ENCODE results near the gene TRPV3. TPM values are rescaled to one million over a fixed set of nuclear protein-coding genes. Genes with fewer than 3 reads are reported as not detected.

TRPV3 gene
- polyA plus RNA-seq, 1 donor (not counting 4 experiments of a cell fraction or from before 2014, with no cell fraction given), result 9.4 TPM

- Histone ChIP-seq H2AFZ (ENCODE audit: control insufficient read depth, low read length) (no peak overlapping the region), H3K27ac (ENCODE audit: control insufficient read depth, insufficient read depth, low read length) (no peak overlapping the region), H3K4me2 (ENCODE audit: control insufficient read depth, extremely low read depth, insufficient read depth, low read depth, low read length) (no peak overlapping the region), H3K79me2 (ENCODE audit: control insufficient read depth, insufficient read depth, low read length) (peaks cover 12% of the 10 kb centered on the region), H4K20me1 (ENCODE audit: control insufficient read depth, extremely low read depth, insufficient read depth, low read length) (no peaks in the 10 kb centered on the region), H3K9me3 (ENCODE audit: control insufficient read depth, low read depth, low read length) (no peaks in the 10 kb centered on the region), H3K4me3 (ENCODE audit: control insufficient read depth in 2 of 3, extremely low read depth in 1 of 3, insufficient read depth in 2 of 3, low read depth in 1 of 3, low read length in 3 of 3) (no peak overlapping the region), H3K27me3 (ENCODE audit: control insufficient read depth, extremely low read depth, insufficient read depth, low read length) (no peaks in the 10 kb centered on the region), H3K9me1 (ENCODE audit: control insufficient read depth, extremely low read depth, insufficient read depth, low read length) (no peaks in the 10 kb centered on the region), H3K4me1 (ENCODE audit: control insufficient read depth, extremely low read depth, insufficient read depth, low read length) (peaks cover 30% of the 10 kb centered on the region), H3K9ac (ENCODE audit: control insufficient read depth, extremely low read depth, insufficient read depth, low read length) (no peak overlapping the region), H3K36me3 (ENCODE audit: control insufficient read depth in 2 of 2, extremely low read depth in 1 of 2, insufficient read depth in 2 of 2, low read length in 2 of 2) (peaks cover 12 to 19% of the 10 kb centered on the region in 2 experiments)
- FAIRE-seq (no peak), DNase-seq (ENCODE audit: low read depth, low spot score) (no peak)
- TF ChIP-seq CTCF (optimal IDR thresholded peaks at IDR 0.05 in 1 of 3, IDR thresholded peaks at IDR 0.05 in 1 of 3, conservative IDR thresholded peaks at IDR 0.05 in 1 of 3; ENCODE audit: extremely low read depth in 1 of 3, insufficient read depth in 2 of 3, low read length in 3 of 3) (no peak), EZH2 (IDR thresholded peaks at IDR 0.05; ENCODE audit: low read length) (no peak)
- dilution Hi-C loops (cut with MboI; ENCODE audit: extremely low pct_ligation_motif_present, low sequenced_read_pairs), result no loop called here
Observed at GRCh38 chr17:3553419-3554401, 3.9 kb downstream of the TRPV3 start.

GRCh38 chr17:3552916-3553315 is 4.7 kb downstream of the TRPV3 start:
- Histone ChIP-seq H3K79me2 (ENCODE audit: control insufficient read depth, insufficient read depth, low read length) (peaks cover 12% of the 10 kb centered on the region), H3K27me3 (ENCODE audit: control insufficient read depth, extremely low read depth, insufficient read depth, low read length) (no peaks in the 10 kb centered on the region), H2AFZ (ENCODE audit: control insufficient read depth, low read length) (no peak overlapping the region), H3K9me1 (ENCODE audit: control insufficient read depth, extremely low read depth, insufficient read depth, low read length) (no peaks in the 10 kb centered on the region), H4K20me1 (ENCODE audit: control insufficient read depth, extremely low read depth, insufficient read depth, low read length) (no peaks in the 10 kb centered on the region), H3K27ac (ENCODE audit: control insufficient read depth, insufficient read depth, low read length) (no peak overlapping the region), H3K36me3 (ENCODE audit: control insufficient read depth in 2 of 2, extremely low read depth in 1 of 2, insufficient read depth in 2 of 2, low read length in 2 of 2) (peaks cover 12 to 25% of the 10 kb centered on the region in 2 experiments), H3K9ac (ENCODE audit: control insufficient read depth, extremely low read depth, insufficient read depth, low read length) (no peak overlapping the region), H3K9me3 (ENCODE audit: control insufficient read depth, low read depth, low read length) (no peaks in the 10 kb centered on the region), H3K4me2 (ENCODE audit: control insufficient read depth, extremely low read depth, insufficient read depth, low read depth, low read length) (no peak overlapping the region), H3K4me3 (ENCODE audit: control insufficient read depth in 2 of 3, extremely low read depth in 1 of 3, insufficient read depth in 2 of 3, low read depth in 1 of 3, low read length in 3 of 3) (no peak overlapping the region), H3K4me1 (ENCODE audit: control insufficient read depth, extremely low read depth, insufficient read depth, low read length) (peaks cover 22% of the 10 kb centered on the region)
- FAIRE-seq (no peak), DNase-seq (ENCODE audit: low read depth, low spot score) (no peak)
- dilution Hi-C loops (cut with MboI; ENCODE audit: extremely low pct_ligation_motif_present, low sequenced_read_pairs), result no loop called here
- TF ChIP-seq EZH2 (IDR thresholded peaks at IDR 0.05; ENCODE audit: low read length) (no peak), CTCF (optimal IDR thresholded peaks at IDR 0.05 in 1 of 3, IDR thresholded peaks at IDR 0.05 in 1 of 3, conservative IDR thresholded peaks at IDR 0.05 in 1 of 3; ENCODE audit: extremely low read depth in 1 of 3, insufficient read depth in 2 of 3, low read length in 3 of 3) (no peak)

Measured in keratinocyte (primary cell).